PC-9 (cell line): ENCODE data around the gene DR1.

Experiments
- CTCF ChIP-seq: fragments of 200-600 bp; sonication (generic); conservative IDR thresholded peaks from 2 replicates; pipeline ENCODE4 v1.6.1; 2017; ENCODE audit warnings: mixed run types, antibody characterized with exemption, mild to moderate bottlenecking, moderate library complexity
- EZH2 ChIP-seq: fragments of 200-600 bp; sonication (generic); IDR thresholded peaks from 2 replicates; pipeline ENCODE4 v1.8.0; 2017; ENCODE audit warnings: antibody characterized with exemption, low read depth

DNA sequence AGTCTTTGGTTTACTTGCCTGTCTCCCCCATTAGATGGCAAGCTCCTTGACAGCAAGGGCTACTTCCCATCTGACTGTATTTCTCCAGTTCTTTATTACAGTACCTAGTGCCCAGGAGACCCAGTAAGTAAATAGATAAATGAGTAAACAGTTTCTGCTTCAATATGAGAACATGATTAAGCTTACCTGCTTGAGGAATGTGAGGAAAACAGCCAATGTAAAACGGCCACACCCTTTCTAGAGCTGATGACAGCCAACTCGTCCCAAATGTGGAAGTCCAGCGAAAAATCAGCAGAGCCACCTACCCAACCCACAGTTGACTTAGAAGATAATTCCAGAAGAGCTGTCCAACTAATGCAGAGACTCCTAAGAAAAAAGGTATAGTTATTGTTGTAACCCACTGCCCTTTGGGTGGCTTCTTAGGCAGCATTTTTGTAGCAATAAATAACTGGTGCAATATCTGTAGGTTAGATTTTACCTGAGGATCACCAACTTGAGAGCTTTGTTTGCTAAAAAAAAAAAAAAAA is 6.5 kb upstream of the DR1 start:
- TF ChIP-seq CTCF (no peak), EZH2 (no peak)
